BLaER1 treated with 17β-estradiol and CSF1 and Interleukin-3, amounts not matched to agents 10 nM and 100 nM (cell line): ENCODE results near the gene TCFL5.

Source experiments
- H3K27ac ChIP-seq, 11 experiments: shearing (Covaris generic); formaldehyde crosslinking; 2 replicates each; pipeline ENCODE4 v1.8.1; 2022
- H3K27me3 ChIP-seq, 11 experiments: shearing (Covaris generic); formaldehyde crosslinking; 2 replicates each; pipeline ENCODE4 v1.8.1; 2022
- H3K36me3 ChIP-seq, 11 experiments: shearing (Covaris generic); formaldehyde crosslinking; 2 replicates each; pipeline ENCODE4 v1.8.1; 2022
- H3K4me1 ChIP-seq, 10 experiments: shearing (Covaris generic); formaldehyde crosslinking; 2 replicates each; pipeline ENCODE4 v1.8.1; 2022
- H3K4me2 ChIP-seq, 11 experiments: shearing (Covaris generic); formaldehyde crosslinking; 2 replicates each; pipeline ENCODE4 v1.8.1; 2022
- H3K4me3 ChIP-seq, 10 experiments: shearing (Covaris generic); formaldehyde crosslinking; 2 replicates each; pipeline ENCODE4 v1.8.1; 2022
- H3K9ac ChIP-seq, 11 experiments: shearing (Covaris generic); formaldehyde crosslinking; 2 replicates each; pipeline ENCODE4 v1.8.1; 2022
- H3K9me3 ChIP-seq, 11 experiments: shearing (Covaris generic); formaldehyde crosslinking; replicated peaks in 1 of 11; 2 replicates each; pipeline ENCODE4 v1.8.1; 2022
- H4K20me1 ChIP-seq, 11 experiments: shearing (Covaris generic); formaldehyde crosslinking; 2 replicates each; pipeline ENCODE4 v1.8.1; 2022
- Cebpa-rat ChIP-seq, 11 experiments: shearing (Covaris generic); IDR thresholded peaks; 2 replicates each; pipeline ENCODE4 v1.8.1; 2022

Gene TCFL5

DNA sequence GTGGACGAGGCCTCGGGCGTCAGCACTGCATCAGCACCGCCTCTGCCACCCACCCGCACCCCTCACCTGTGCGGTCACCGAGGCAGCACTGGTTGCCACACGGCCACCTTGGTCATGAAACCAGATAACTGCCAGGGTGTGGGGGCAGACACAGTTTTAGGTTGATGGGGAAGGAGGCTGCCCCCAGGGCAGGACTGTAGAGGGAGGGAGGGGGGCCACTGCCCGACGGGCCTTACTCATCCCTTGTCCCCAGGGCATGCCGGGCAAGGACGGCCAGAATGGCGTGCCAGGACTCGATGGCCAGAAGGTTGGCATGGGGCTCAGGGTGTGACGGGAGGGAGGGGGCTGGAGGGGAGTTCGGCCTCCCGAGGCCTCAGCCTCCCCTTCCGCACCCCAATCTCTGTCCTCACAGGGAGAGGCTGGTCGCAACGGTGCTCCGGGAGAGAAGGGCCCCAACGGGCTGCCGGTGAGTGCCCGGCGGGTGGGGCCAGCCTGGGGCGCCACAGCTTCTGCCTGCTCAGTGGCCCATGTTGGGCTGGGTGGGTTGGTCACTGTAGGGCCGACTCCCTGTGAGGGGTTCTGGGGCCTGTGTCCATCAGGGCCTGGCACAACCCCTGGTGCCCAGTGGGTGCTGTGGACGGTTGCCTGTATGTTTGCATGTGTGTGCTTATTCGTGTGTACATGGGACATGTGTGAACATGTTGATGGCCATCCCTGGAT is 33.0 kb downstream of the TCFL5 start:
- H3K4me3 ChIP-seq: no peak overlapping the region
- H3K9ac ChIP-seq: peak overlapping the region in 4 of 11 experiments; percentile 74 to 82 (median 81); a peak in 4 of 22 replicates
- H3K9me3 ChIP-seq: no peaks in the 10 kb centered on the region
- TF ChIP-seq Cebpa-rat (IDR thresholded peaks at IDR 0.05): no peak
- H3K27me3 ChIP-seq: peaks cover 0 to 5% (median 0%) of the 10 kb centered on the region in 11 experiments; a peak in 2 of 22 replicates
- peaks cover 67 to 97% (median 93%) of the 10 kb centered on the region in 10 experiments for H3K4me1 ChIP-seq
- H3K36me3 ChIP-seq: 0 out of 22 replicates have a peak, but pooled peaks cover 0 to 5% (median 0%) of the 10 kb centered on the region in 11 experiments
- peak overlapping the region in 10 of 11 experiments; percentile 64 to 99 (median 87); a peak in 18 of 22 replicates for H3K4me2 ChIP-seq
- peaks cover 0 to 28% (median 0%) of the 10 kb centered on the region in 11 experiments; a peak in 7 of 22 replicates for H4K20me1 ChIP-seq
- H3K27ac ChIP-seq: peak overlapping the region in 2 of 11 experiments; percentile 34 to 80; a peak in 2 of 22 replicates

DNA sequence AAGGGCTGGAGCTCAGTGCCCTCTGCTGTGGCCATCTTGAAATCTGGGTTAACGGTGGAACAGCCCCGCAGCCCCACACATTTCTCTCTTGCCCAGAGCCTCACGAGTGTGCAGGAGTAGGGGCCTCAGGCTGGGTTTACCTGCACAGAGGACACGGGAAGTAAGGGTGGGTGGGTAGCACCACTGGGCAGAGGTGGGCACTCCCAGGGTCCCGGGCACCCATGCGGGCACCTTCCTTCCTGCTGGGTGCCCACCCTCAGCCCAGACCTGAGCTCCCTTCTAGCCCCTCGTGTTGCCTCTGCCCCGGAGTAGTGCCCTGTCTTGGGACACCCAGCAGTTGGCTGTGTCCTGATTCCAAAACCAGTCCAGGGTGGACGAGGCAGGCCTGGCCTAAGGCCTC is 33.6 kb downstream of the TCFL5 start:
- Histone ChIP-seq H3K36me3 (0 out of 22 replicates have a peak, but pooled peaks cover 0 to 5% (median 0%) of the 10 kb centered on the region in 11 experiments), H3K27ac (no peak overlapping the region), H3K4me1 (peaks cover 65 to 96% (median 93%) of the 10 kb centered on the region in 10 experiments), H3K9ac (no peak overlapping the region), H3K4me2 (peak overlapping the region in 7 of 11 experiments; percentile 20 to 99 (median 93); a peak in 9 of 22 replicates), H4K20me1 (peaks cover 0 to 34% (median 0%) of the 10 kb centered on the region in 11 experiments; a peak in 8 of 22 replicates), H3K27me3 (peaks cover 0 to 5% (median 0%) of the 10 kb centered on the region in 11 experiments; a peak in 2 of 22 replicates), H3K4me3 (no peak overlapping the region), H3K9me3 (no peaks in the 10 kb centered on the region)
- TF ChIP-seq Cebpa-rat (IDR thresholded peaks at IDR 0.05): no peak

- no peaks in the 10 kb centered on the region for H3K9me3 ChIP-seq
- no peak overlapping the region for H3K4me3 ChIP-seq
- H3K9ac ChIP-seq: no peak overlapping the region
Measured at GRCh38 chr20:62827311-62828038, 34.1 kb downstream of the TCFL5 start.

GRCh38 chr20:62826646-62827310 is 34.8 kb downstream of the TCFL5 start:
- no peak overlapping the region for H3K4me3 ChIP-seq
- H3K9me3 ChIP-seq: no peaks in the 10 kb centered on the region
- TF ChIP-seq Cebpa-rat (IDR thresholded peaks at IDR 0.05): no peak
- 0 out of 22 replicates have a peak, but pooled peaks cover 0 to 5% (median 0%) of the 10 kb centered on the region in 11 experiments for H3K36me3 ChIP-seq
- H3K27me3 ChIP-seq: peaks cover 0 to 5% (median 0%) of the 10 kb centered on the region in 11 experiments; a peak in 2 of 22 replicates
- H3K27ac ChIP-seq: peak overlapping the region in 1 of 11 experiments; percentile 49; a peak in 2 of 22 replicates
- peak overlapping the region in 5 of 11 experiments; percentile 15 to 59 (median 52); a peak in 7 of 22 replicates for H3K9ac ChIP-seq
- peak overlapping the region; percentile 34 to 98 (median 72); a peak in 20 of 22 replicates for H3K4me2 ChIP-seq
- H3K4me1 ChIP-seq: peaks cover 53 to 96% (median 90%) of the 10 kb centered on the region in 10 experiments
- peaks cover 0 to 35% (median 1%) of the 10 kb centered on the region in 11 experiments; a peak in 8 of 22 replicates for H4K20me1 ChIP-seq

More at GRCh38 chr20:62827311-62828038, 34.1 kb downstream of the TCFL5 start:
- Histone ChIP-seq H3K27ac (no peak overlapping the region), H3K4me1 (peaks cover 60 to 96% (median 91%) of the 10 kb centered on the region in 10 experiments), H3K27me3 (peaks cover 0 to 5% (median 0%) of the 10 kb centered on the region in 11 experiments; a peak in 2 of 22 replicates), H3K4me2 (peak overlapping the region in 4 of 11 experiments; percentile 61 to 99 (median 92); a peak in 7 of 22 replicates), H3K36me3 (0 out of 22 replicates have a peak, but pooled peaks cover 0 to 5% (median 0%) of the 10 kb centered on the region in 11 experiments), H4K20me1 (peaks cover 0 to 36% (median 0%) of the 10 kb centered on the region in 11 experiments; a peak in 8 of 22 replicates)
- TF ChIP-seq Cebpa-rat (IDR thresholded peaks at IDR 0.05): no peak

DNA sequence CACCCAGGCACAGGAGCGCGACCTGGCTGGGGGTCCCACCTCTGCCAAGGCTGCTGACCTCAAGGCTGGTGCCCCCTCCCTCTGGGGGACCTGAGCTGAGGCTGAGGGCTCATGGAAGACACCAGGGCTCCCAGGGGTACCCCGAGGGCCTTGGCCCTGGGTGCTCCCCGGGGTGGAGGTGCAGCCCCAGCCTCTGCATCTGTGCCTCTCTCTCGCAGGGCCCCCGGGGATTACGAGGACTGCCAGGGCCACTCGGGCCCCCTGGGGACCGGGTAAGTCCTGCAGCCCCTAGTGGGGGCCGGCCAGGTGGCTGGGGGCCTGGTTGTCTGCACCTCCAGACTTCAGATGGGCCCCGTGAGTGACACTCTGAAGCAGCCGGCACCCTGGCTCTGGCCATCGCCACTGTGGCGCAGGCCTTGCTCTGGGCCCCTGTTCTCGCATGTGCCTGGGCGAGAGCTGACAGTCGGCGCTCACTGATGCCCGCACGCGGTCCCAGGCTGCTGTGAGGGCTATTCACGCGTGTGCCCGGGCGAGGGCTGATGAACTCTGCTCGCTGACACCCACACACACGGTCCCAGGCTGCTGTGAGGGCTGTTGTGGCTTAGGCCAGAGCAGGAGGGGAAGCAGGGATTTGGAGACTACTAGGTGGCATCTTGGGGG is 35.5 kb downstream of the TCFL5 start:
- no peak overlapping the region for H3K4me3 ChIP-seq
- H3K9me3 ChIP-seq: no peaks in the 10 kb centered on the region
- H3K36me3 ChIP-seq: 0 out of 22 replicates have a peak, but pooled peaks cover 0 to 5% (median 0%) of the 10 kb centered on the region in 11 experiments
- H4K20me1 ChIP-seq: peaks cover 0 to 42% (median 6%) of the 10 kb centered on the region in 11 experiments; a peak in 9 of 22 replicates
- peak overlapping the region in 6 of 11 experiments; percentile 15 to 59 (median 52); a peak in 11 of 22 replicates for H3K9ac ChIP-seq
- H3K4me1 ChIP-seq: peaks cover 46 to 96% (median 90%) of the 10 kb centered on the region in 10 experiments
- H3K4me2 ChIP-seq: peak overlapping the region; percentile 34 to 98 (median 72)
- no peak for TF ChIP-seq Cebpa-rat (IDR thresholded peaks at IDR 0.05)
- peaks cover 0 to 4% (median 0%) of the 10 kb centered on the region in 11 experiments; a peak in 4 of 22 replicates for H3K27me3 ChIP-seq
- H3K27ac ChIP-seq: peak overlapping the region in 4 of 11 experiments; percentile 17 to 49 (median 36); a peak in 7 of 22 replicates

GRCh38 chr20:62825333-62825985 is 36.2 kb downstream of the TCFL5 start:
- Histone ChIP-seq H3K27me3 (peaks cover 0 to 7% (median 3%) of the 10 kb centered on the region in 11 experiments; a peak in 11 of 22 replicates), H3K4me2 (peak overlapping the region; percentile 34 to 98 (median 72)), H4K20me1 (peaks cover 0 to 47% (median 12%) of the 10 kb centered on the region in 11 experiments; a peak in 10 of 22 replicates), H3K4me1 (peaks cover 45 to 98% (median 91%) of the 10 kb centered on the region in 10 experiments), H3K36me3 (0 out of 22 replicates have a peak, but pooled peaks cover 0 to 5% (median 0%) of the 10 kb centered on the region in 11 experiments), H3K27ac (peak overlapping the region in 2 of 11 experiments; percentile 48 to 49; a peak in 3 of 22 replicates), H3K9me3 (no peaks in the 10 kb centered on the region), H3K4me3 (no peak overlapping the region), H3K9ac (peak overlapping the region in 4 of 11 experiments; percentile 51 to 59 (median 54); a peak in 7 of 22 replicates)
- TF ChIP-seq Cebpa-rat (IDR thresholded peaks at IDR 0.05): no peak
